ENCODE data around the gene SLX9.

The SLX9 gene

DNA sequence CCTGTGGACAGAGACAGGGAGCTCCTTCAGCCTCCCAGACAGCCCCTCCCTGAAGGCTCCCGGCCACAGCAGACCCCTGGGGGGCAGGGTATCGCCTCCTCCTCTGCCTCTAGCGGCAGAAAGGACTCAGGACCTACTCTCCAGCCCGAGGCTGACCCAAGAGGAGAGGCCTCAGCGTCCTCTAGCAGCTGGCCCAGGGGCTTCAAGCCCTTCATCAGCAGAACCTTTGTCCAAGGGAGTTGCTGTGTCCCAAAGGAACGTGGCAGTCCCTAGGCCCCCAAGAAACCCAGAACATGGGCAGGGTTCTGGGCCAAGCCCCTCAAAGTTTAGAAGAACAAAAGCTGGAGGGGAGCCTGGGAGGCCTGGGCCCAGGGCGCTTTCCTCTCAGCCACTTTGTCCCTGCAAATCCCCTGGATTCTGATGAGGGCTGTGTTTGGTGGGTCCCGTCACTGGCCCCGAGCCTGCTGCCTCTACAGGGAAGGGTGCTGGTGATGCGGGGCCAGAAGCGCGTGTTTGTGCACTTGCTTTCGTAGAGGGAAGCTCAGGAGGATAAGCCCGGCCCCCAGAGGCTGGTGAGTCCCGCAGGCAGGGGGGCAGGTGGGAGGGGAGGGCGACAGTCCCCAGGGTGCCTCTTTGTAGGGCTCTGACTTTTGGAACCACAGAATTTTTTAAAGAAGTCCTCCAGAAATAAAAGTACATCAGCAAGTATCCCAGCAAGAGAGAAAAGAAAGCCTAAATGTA lies 32.4 kb upstream of the SLX9 start:
- TF ChIP-seq, protein P1, sequence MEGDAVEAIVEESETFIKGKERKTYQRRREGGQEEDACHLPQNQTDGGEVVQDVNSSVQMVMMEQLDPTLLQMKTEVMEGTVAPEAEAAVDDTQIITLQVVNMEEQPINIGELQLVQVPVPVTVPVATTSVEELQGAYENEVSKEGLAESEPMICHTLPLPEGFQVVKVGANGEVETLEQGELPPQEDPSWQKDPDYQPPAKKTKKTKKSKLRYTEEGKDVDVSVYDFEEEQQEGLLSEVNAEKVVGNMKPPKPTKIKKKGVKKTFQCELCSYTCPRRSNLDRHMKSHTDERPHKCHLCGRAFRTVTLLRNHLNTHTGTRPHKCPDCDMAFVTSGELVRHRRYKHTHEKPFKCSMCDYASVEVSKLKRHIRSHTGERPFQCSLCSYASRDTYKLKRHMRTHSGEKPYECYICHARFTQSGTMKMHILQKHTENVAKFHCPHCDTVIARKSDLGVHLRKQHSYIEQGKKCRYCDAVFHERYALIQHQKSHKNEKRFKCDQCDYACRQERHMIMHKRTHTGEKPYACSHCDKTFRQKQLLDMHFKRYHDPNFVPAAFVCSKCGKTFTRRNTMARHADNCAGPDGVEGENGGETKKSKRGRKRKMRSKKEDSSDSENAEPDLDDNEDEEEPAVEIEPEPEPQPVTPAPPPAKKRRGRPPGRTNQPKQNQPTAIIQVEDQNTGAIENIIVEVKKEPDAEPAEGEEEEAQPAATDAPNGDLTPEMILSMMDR (IDR thresholded peaks at IDR 0.05; ENCODE audit: low read depth, low read length, missing control alignments): no peak
- no peak for DNase-seq (ENCODE audit: low read depth)
- no peak overlapping the region for H3K4me3 ChIP-seq (ENCODE audit: low read depth, low read length)

DNA sequence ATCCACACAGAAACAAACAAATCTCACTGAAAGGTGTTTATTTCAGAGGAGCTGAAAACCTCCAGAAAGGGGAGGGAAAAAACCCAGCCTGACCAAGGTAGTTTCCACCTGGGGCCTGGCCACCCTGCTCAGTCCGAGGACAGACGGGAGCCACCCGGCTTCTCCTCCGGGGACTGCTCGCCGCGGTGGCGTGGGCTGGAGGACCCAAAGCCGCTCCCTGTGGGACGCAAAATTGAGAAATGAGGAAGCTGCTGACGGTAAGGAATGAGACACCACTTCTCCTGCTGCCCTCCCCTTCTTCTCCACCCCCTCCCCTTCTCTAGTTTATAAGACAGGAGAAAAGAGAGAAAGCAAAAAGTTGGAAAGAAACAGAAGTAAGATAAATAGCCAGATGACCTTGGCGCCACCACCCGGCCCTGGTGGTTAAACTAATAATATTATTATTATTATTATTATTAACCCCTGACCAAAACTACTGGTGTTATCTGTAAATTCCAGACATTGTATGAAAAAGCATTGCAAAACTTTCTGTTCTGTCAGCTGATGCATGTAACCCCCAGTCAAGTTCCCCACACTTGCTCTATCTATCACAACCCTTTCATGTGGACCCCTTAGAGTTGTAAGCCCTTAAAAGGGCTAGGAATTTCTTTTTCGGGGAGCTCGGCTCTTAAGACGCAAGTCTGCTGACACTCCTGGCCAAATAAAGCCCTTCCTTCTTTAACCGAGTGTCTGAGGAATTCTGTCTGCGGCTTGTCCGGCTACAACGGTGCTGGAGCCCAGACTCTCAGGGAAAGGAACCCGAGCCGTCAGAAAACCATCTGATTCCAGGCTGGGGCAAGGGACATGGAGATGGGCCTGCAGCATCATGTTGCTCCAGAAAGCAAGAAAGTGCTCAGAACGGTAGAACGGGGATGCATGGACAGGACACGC lies 31.6 kb upstream of the SLX9 start:
- H3K4me3 ChIP-seq (ENCODE audit: low read depth, low read length): no peak overlapping the region
- TF ChIP-seq, protein P1 (IDR thresholded peaks at IDR 0.05; ENCODE audit: low read depth, low read length, missing control alignments): no peak
- no peak for DNase-seq (ENCODE audit: low read depth)

DNA sequence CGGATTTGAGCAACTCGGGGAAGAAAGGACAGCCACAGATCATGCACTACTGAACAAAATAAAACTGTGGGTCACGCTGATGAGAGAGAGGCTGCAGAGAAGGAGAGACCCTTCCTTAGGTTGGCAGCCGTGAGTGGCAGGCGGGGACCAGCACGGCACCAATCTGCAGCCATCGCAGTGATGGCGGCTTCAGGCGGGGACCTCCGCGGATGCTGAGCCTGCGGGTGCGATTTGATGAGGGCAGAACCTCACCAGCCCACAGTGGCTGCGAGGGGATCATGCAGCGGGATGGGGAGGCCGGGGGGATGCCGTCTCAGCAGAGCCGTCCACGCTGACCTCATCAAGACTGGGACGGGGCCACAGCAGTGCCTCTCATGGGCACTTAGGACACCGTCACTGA lies 30.9 kb upstream of the SLX9 start:
- no peak overlapping the region for H3K4me3 ChIP-seq (ENCODE audit: low read depth, low read length)
- TF ChIP-seq, protein P1 (IDR thresholded peaks at IDR 0.05; ENCODE audit: low read depth, low read length, missing control alignments): no peak

DNA sequence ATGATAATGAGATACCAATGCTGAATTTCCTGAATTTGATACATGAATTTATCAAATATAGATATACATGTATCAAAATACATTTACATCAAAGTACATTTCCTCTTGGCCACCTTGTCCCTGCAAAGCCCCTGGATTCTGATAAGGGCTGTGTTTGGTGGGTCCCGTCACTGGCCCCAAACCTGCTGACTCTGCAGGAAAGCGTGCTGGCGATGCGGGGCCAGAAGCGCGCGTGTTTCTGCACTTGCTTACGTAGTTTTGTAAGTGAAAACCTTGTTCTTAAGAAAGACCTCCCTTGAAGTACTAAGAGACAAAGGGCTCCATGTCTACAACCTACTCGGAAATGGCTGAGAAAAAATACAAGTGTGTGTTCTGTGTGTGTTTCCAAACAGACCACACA lies 30.1 kb upstream of the SLX9 start:
- DNase-seq (ENCODE audit: low read depth): no peak
- H3K4me3 ChIP-seq (ENCODE audit: low read depth, low read length): no peak overlapping the region
- TF ChIP-seq, protein P1 (IDR thresholded peaks at IDR 0.05; ENCODE audit: low read depth, low read length, missing control alignments): no peak

More for the DNA sequence above, 30.9 kb upstream of the SLX9 start:
- DNase-seq (ENCODE audit: low read depth): no peak

DNA sequence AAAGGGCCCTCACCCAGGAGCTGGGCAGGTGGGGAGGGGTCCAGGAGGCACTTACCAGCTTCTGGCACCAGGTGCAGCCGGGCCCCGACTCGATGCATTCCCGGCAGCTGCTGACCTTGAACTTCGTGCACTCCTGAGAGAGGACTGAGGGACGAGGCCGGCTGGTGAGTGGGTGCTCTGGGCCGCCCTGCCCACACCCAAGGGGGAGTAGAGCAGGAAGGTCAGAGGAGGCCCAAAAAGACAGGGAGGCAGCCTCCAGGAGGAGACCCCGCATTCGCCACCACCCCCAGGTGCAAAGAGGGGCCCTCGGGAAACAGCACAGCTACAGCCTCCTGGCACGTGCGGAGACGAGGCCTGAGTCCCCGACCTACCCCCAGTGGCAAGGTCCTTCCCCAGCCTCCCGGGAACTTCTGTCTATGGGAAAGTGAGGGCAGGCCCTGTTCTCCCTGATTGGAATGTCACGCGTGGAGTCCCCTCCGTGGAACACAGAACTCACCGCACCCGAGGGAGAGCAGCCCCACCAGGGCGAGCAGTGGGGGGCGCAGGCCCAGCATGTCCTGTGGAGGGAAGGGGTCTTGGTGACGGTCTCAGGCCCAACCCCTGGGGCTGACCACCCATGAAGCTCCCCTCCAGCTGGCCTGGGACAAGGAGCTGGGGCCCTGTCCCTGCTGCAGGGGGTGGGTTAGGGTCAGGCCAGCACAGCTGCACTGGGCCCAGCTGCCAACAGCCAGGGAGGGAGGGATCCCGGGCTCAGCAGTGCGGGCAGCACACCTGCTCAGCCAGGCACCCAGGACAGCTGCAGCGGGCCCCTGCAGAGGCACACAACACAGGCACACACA lies 29.4 kb upstream of the SLX9 start:
- H3K4me3 ChIP-seq (ENCODE audit: low read depth, low read length): no peak overlapping the region
- TF ChIP-seq, protein P1 (IDR thresholded peaks at IDR 0.05; ENCODE audit: low read depth, low read length, missing control alignments): no peak
- no peak for DNase-seq (ENCODE audit: low read depth)

DNA sequence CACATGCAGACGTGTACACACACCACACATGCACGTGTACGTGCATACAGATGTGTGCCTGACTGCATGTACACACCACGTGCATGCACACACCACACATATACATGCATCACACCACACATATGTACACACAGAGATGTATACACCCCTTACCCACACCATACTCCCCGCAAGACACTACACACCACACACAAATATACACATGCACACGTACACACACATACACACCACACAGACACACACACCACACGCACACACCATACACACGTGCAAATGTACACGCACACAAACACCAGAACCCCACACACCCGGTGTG lies 28.8 kb upstream of the SLX9 start:
- H3K4me3 ChIP-seq (ENCODE audit: low read depth, low read length): no peak overlapping the region
- TF ChIP-seq, protein P1 (IDR thresholded peaks at IDR 0.05; ENCODE audit: low read depth, low read length, missing control alignments): no peak

More for the DNA sequence above, 28.8 kb upstream of the SLX9 start:
- DNase-seq (ENCODE audit: low read depth): no peak

Measured in GM12864 (cell line).